HG02970 (cell line): ENCODE measurements around the gene RBBP5.

ENCODE experiments used
- ATAC-seq: cut with Tn5 transposase; IDR thresholded peaks from one replicate; pipeline ENCODE4 v1.9.1; 2021; ENCODE audit warnings: mild to moderate bottlenecking, moderate library complexity, moderate number of reproducible peaks; ENCODE audit not compliant: unreplicated experiment, low FRiP score

Gene RBBP5

GRCh38 chr1:205060746-205061145 is 61.0 kb downstream of the RBBP5 start:
- ATAC-seq: no peak

GRCh38 chr1:205059660-205060059 is 62.1 kb downstream of the RBBP5 start:
- ATAC-seq: no peak

GRCh38 chr1:205058853-205059252 is 62.9 kb downstream of the RBBP5 start:
- no peak for ATAC-seq

GRCh38 chr1:205057808-205058575 is 63.8 kb downstream of the RBBP5 start:
- ATAC-seq: no peak

GRCh38 chr1:205056956-205057568 is 64.7 kb downstream of the RBBP5 start:
- ATAC-seq: no peak

- ATAC-seq: no peak
These were observed 65.6 kb downstream of the RBBP5 start for GRCh38 chr1:205056188-205056611.

- no peak for ATAC-seq
These were observed 67.8 kb downstream of the RBBP5 start for GRCh38 chr1:205054013-205054412.

- ATAC-seq: no peak
These were observed 68.5 kb downstream of the RBBP5 start for GRCh38 chr1:205053296-205053695.

- ATAC-seq: no peak
These were observed 69.1 kb downstream of the RBBP5 start for GRCh38 chr1:205052690-205053089.

GRCh38 chr1:205049479-205049878 is 72.3 kb downstream of the RBBP5 start:
- no peak for ATAC-seq

GRCh38 chr1:205048382-205048781 is 73.4 kb downstream of the RBBP5 start:
- ATAC-seq: no peak

- ATAC-seq: no peak
These were observed 74.0 kb downstream of the RBBP5 start for GRCh38 chr1:205047764-205048231.

- ATAC-seq: no peak
These were observed 74.9 kb downstream of the RBBP5 start for GRCh38 chr1:205046870-205047269.

GRCh38 chr1:205045146-205045545 is 76.6 kb downstream of the RBBP5 start:
- ATAC-seq: no peak

- no peak for ATAC-seq
These were observed 77.0 kb downstream of the RBBP5 start for GRCh38 chr1:205044741-205045140.

GRCh38 chr1:205043866-205044265 is 77.9 kb downstream of the RBBP5 start:
- no peak for ATAC-seq

GRCh38 chr1:205042911-205043806 is 78.6 kb downstream of the RBBP5 start, which contains the start of gene CNTN2:
Gene CNTN2 (plus strand): TSS chr1:205043212. CDS start chr1:205053186, 9,974 bp downstream.
- ATAC-seq: no peak

GRCh38 chr1:205041998-205042910 is 79.5 kb downstream of the RBBP5 start:
- ATAC-seq: no peak

- no peak for ATAC-seq
These were observed 80.6 kb downstream of the RBBP5 start for GRCh38 chr1:205041001-205041715.
